ENCODE data around the gene RPL5. TPM values are rescaled to one million over a fixed set of nuclear protein-coding genes. Genes with fewer than 3 reads are reported as not detected.

Gene RPL5
- total and polyA plus RNA-seq, 2 donors (not counting 1 experiment from before 2014, with no cell fraction given) = 1,104 to 1,477 TPM

- Mint-ChIP-seq H3K27me3 (no peaks in the 10 kb centered on the region), H3K27ac (peak overlapping the region; percentile 0), H3K9me3 (ENCODE audit: insufficient read depth) (no peaks in the 10 kb centered on the region), H3K4me3 (peak overlapping the region; percentile 2), H3K4me1 (peaks cover 8% of the 10 kb centered on the region)
- TF ChIP-seq EZH2 (IDR thresholded peaks at IDR 0.05; ENCODE audit: borderline replicate concordance, insufficient read depth, low read depth, low read length, poor library complexity, severe bottlenecking) (no peak), CTCF (IDR thresholded peaks at IDR 0.05) (no peak)
- Histone ChIP-seq H2AFZ (ENCODE audit: insufficient read depth, low read depth, low read length, poor library complexity, severe bottlenecking) (peak overlapping the region; percentile 41), H3K9me3 (ENCODE audit: control extremely low read depth in 1 of 3, control insufficient read depth in 2 of 3, insufficient read depth in 1 of 3, low read length in 2 of 3) (peaks cover 0 to 4% (median 0%) of the 10 kb centered on the region in 3 donors), H3K36me3 (replicated peaks in 1 of 2; ENCODE audit: control extremely low read depth in 1 of 2, control insufficient read depth in 1 of 2, extremely low read depth in 1 of 2, insufficient read depth in 2 of 2, low read length in 1 of 2) (peaks cover 0 to 9% of the 10 kb centered on the region in 2 experiments), H3K27me3 (replicated peaks in 1 of 4; ENCODE audit: control extremely low read depth in 1 of 4, control insufficient read depth in 3 of 4, insufficient read depth in 4 of 4, low read length in 3 of 4) (no peaks in the 10 kb centered on the region), H3K4me1 (ENCODE audit: control insufficient read depth in 2 of 2, insufficient read depth in 2 of 2, low read length in 2 of 2) (peaks cover 0 to 4% of the 10 kb centered on the region in 2 donors), H3K4me3 (ENCODE audit: control extremely low read depth in 1 of 5, extremely low read depth in 1 of 5, insufficient read depth in 1 of 5, low read depth in 2 of 5, low read length in 4 of 5) (no peak overlapping the region), H3K79me2 (ENCODE audit: control insufficient read depth, insufficient read depth, low read length) (peaks cover 26% of the 10 kb centered on the region), H3K9ac (ENCODE audit: low read length) (no peak overlapping the region), H4K20me1 (ENCODE audit: control insufficient read depth, insufficient read depth, low read length, poor library complexity, severe bottlenecking) (peaks cover 13% of the 10 kb centered on the region), H3K4me2 (replicated peaks; ENCODE audit: low read depth, low read length, poor library complexity, severe bottlenecking) (peak overlapping the region; percentile 37), H3K27ac (ENCODE audit: low read length in 2 of 2) (peak overlapping the region in 1 of 2 donors; percentile 38)
- ChIA-PET POLR2A (interaction anchor here (0.6 to 1.2 kb wide), 3 partner anchors 100 to 115 kb away, joined by 3 to 4 read pairs (median 3); partner anchors contain the start of gene DIPK1A), CTCF (interaction anchor here (0.6 to 10.2 kb wide), 34 partner anchors 8 to 208 kb away, joined by 3 to 200 read pairs (median 7); partner anchors contain the start of genes DIPK1A and RPL5)
- ATAC-seq (ENCODE audit: low read depth) (no peak), DNase-seq (no peak)
- intact Hi-C loops (cut with micrococcal nuclease) = loop anchor here (1.0 to 5.0 kb wide), 4 partner anchors 101 to 218 kb away; partner anchors contain the start of gene MTF2
- 100% methylated on average over 2 of the region's 7 CpGs for WGBS (ENCODE audit: insufficient coverage)
These were observed 27.7 kb downstream of the RPL5 start for GRCh38 chr1:92859400-92860039.

GRCh38 chr1:92862605-92863004 is 30.8 kb downstream of the RPL5 start:
- Mint-ChIP-seq H3K4me1 (peaks cover 5% of the 10 kb centered on the region), H3K4me3 (no peak overlapping the region), H3K27me3 (no peaks in the 10 kb centered on the region), H3K27ac (peak overlapping the region; percentile 8), H3K9me3 (ENCODE audit: insufficient read depth) (no peaks in the 10 kb centered on the region)
- peaks cover 8% of the 10 kb centered on the region for H4K20me1 ChIP-seq (ENCODE audit: control insufficient read depth, insufficient read depth, low read length, poor library complexity, severe bottlenecking)
- no peaks in the 10 kb centered on the region for H3K27me3 ChIP-seq (replicated peaks in 1 of 4; ENCODE audit: control extremely low read depth in 1 of 4, control insufficient read depth in 3 of 4, insufficient read depth in 4 of 4, low read length in 3 of 4)
- no peaks in the 10 kb centered on the region for H3K9me3 ChIP-seq (ENCODE audit: control extremely low read depth in 1 of 3, control insufficient read depth in 2 of 3, insufficient read depth in 1 of 3, low read length in 2 of 3)
- DNase-seq (no peak), ATAC-seq (ENCODE audit: low read depth) (no peak)
- 100% methylated on average over 3 of the region's 4 CpGs for WGBS (ENCODE audit: insufficient coverage)
- no peak overlapping the region for H3K27ac ChIP-seq (ENCODE audit: low read length in 2 of 2)
- no peak overlapping the region for H2AFZ ChIP-seq (ENCODE audit: insufficient read depth, low read depth, low read length, poor library complexity, severe bottlenecking)
- POLR2A ChIA-PET = interaction anchor here (1.0 kb wide), 1 partner anchor 118 kb away, joined by 3 read pairs; no protein-coding TSS in a partner anchor
- peaks cover 7% of the 10 kb centered on the region for H3K79me2 ChIP-seq (ENCODE audit: control insufficient read depth, insufficient read depth, low read length)
- intact Hi-C loops (cut with micrococcal nuclease) = no loop called here
- H3K4me2 ChIP-seq (replicated peaks; ENCODE audit: low read depth, low read length, poor library complexity, severe bottlenecking) = no peak overlapping the region
- no peak overlapping the region for H3K4me3 ChIP-seq (ENCODE audit: control extremely low read depth in 1 of 5, extremely low read depth in 1 of 5, insufficient read depth in 1 of 5, low read depth in 2 of 5, low read length in 4 of 5)
- H3K36me3 ChIP-seq (replicated peaks in 1 of 2; ENCODE audit: control extremely low read depth in 1 of 2, control insufficient read depth in 1 of 2, extremely low read depth in 1 of 2, insufficient read depth in 2 of 2, low read length in 1 of 2) = peaks cover 0 to 14% of the 10 kb centered on the region in 2 experiments
- H3K9ac ChIP-seq (ENCODE audit: low read length) = no peak overlapping the region
- peaks cover 0 to 4% of the 10 kb centered on the region in 2 donors for H3K4me1 ChIP-seq (ENCODE audit: control insufficient read depth in 2 of 2, insufficient read depth in 2 of 2, low read length in 2 of 2)
- TF ChIP-seq CTCF (IDR thresholded peaks at IDR 0.05) (no peak), EZH2 (IDR thresholded peaks at IDR 0.05; ENCODE audit: borderline replicate concordance, insufficient read depth, low read depth, low read length, poor library complexity, severe bottlenecking) (no peak)
- CTCF ChIA-PET = interaction anchor here (0.5 to 5.1 kb wide), 5 partner anchors 14 to 131 kb away, joined by 3 to 59 read pairs (median 5); partner anchors contain the start of gene DIPK1A
